MM.1S (cell line): Measurements from ENCODE around the gene ZBTB17.

Experiments
- CTCF ChIP-seq: fragments of 300-600 bp; sonication (generic); IDR thresholded peaks from 2 replicates; pipeline ENCODE4 v1.5.1; 2016; ENCODE audit warnings: antibody characterized with exemption, low read length, mixed read lengths
- EZH2phosphoT487 ChIP-seq: fragments of 300-600 bp; sonication (generic); IDR thresholded peaks from 2 replicates; pipeline ENCODE4 v1.6.1; 2018; ENCODE audit warnings: antibody characterized with exemption, low read length

GRCh38 chr1:15959424-15959823 is 16.5 kb downstream of the ZBTB17 start:
- TF ChIP-seq CTCF (no peak), EZH2phosphoT487 (no peak)
